Stimulated activated naive CD4-positive, alpha-beta T cell treated with Interleukin-2 at 50 U/mL for 16 hours (primary cell): ENCODE results near the gene PRKCG.
"Not testable (repeated sequence)": the region's sequence is repeated elsewhere in the genome, so short reads cannot be mapped to it uniquely, and the experiment has no call there.

Experiments
- DNase-seq: peaks from one replicate; lab custom pipeline; 2025; lab: John Stamatoyannopoulos, UW

Gene PRKCG

DNA sequence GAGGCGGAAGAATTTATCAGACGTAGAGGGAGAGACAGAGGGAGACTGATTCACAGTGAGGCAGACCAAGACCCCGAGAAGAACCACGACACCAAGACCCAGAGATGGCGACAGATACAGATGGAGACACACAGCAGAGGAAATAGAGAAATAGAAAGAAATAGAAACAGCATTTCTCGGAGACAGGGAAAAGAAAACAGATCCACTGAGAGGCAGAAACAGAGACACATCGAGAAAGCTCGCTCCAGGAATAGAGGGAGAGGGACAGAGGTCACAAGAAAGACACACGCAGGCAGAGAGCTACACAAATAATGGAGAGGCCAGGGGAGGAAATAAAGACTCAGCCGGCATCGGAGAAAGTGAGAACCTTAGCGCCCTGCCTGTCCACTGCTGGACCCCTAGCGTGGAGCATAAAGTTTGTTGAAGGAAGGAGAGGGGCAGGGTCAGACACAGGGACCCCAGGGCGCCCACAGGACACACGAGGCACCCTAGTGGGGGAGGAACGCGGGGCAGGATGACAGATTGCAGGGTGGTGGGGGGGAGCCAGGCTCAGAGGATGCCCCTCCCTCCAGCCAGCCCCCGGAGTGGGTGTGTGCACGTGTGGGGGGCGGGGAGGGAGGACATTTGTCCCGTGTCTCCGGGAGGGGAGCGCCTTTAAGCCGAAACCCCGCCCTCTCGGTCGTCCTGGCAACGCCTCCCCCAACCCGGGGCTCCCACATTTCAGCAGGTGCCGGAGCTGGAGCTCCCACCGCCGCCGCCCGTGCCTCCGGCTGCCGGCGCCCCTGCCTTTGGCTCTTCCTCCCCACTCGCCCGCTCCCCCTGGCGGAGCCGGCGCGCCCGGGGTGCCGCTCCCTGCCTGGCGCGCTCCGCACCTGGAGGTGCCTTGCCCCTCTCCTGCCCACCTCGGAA lies at the start of gene PRKCG:
Gene PRKCG, plus strand, starts transcription at position 716 of the 909 bp plus-strand sequence. CDS start 298 bp downstream, outside the sequence.
- peak; percentile 47 for DNase-seq

DNA sequence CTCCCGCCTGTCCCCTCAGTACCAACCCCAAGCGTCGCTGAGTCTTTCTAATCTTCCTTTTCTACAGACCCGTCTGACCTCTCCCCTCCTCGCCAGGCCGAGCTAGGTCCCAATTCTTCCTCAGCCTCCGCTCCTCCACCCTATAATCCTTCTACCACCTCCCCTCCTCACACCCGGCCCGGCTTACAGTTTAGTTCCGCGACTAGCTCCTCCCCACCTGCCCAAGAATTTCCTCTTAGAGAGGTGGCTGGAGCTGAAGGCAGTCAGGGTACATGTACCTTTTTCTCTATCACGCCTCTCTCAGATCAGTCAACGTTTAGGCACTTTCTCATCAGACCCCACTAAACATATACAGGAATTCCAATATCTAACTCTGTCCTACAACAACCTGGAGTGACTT lies 49.1 kb upstream of the PRKCG start:
- DNase-seq: not testable (repeated sequence)

DNA sequence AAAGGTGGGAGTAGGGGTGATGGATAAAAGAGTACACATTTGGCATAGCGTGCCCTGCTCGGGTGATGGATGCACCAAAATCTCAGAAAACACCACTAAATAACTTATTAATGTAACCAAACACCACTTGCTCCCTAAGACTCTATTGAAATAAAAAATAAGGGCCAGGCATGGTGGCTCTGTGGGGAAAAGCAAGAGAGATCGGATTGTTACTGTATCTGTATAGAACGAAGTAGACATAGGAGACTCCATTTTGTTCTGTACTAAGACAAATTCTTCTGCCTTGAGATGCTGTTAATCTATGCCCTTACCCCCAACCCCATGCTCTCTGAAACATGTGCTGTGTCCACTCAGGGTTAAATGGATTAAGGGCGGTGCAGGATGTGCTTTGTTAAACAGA lies 43.6 kb upstream of the PRKCG start:
- DNase-seq: not testable (repeated sequence)

DNA sequence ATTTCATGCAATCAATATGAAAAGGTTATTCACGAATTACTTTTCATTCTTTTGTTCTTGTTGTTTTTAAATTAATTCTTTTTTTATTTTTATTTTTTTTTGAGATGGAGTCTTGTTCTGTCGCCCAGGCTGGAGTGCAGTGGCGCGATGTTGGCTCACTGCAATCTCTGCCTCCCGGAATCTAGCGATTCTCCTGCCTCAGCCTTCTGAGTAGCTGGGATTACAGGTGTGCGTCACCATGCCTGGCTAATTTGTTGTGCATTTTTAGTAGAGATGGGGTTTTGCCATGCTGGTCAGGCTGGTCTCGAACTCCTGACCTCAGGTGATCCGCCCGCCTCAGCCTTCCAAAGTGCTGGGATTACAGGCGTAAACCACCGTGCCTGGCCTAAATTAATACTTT lies 41.8 kb upstream of the PRKCG start:
- not testable (repeated sequence) for DNase-seq

DNA sequence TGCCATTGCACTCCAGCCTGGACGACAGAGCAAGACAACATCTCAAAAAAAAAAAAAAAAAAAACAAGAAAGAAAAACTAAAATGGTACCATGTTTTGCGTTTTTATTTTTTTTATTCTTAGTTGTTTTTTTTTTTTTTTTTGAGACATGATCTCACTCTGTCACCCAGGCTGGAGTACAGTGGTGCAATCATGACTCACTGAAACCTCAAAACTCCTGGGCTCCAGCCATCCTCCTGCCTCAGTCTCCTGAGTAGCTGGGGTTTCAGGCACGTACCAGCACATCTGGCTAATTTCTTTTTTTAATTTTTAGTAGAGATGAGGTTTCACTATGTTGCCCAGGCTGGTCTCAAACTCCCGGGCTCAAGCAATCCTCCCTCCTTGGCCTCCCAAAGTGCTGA lies 41.1 kb upstream of the PRKCG start:
- not testable (repeated sequence) for DNase-seq

DNA sequence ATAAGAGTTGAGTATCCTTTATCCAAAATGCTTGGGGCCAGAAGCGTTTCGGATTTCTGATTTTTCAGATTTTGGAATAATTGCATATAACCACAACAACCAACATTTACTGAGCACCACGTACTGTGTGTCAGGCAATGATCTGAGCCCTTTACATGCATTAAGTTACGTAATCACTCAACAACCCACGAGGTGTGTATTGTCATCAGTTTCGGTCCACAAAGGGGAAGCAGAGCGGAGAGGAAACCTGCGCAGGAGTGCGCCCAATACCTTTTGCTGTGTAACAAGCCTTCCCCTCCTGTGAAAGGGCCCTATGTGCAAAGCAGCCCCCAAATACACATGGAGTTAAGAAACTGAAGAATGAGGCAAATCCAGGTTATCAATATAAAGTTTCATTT lies 37.1 kb upstream of the PRKCG start:
- DNase-seq: no peak

DNA sequence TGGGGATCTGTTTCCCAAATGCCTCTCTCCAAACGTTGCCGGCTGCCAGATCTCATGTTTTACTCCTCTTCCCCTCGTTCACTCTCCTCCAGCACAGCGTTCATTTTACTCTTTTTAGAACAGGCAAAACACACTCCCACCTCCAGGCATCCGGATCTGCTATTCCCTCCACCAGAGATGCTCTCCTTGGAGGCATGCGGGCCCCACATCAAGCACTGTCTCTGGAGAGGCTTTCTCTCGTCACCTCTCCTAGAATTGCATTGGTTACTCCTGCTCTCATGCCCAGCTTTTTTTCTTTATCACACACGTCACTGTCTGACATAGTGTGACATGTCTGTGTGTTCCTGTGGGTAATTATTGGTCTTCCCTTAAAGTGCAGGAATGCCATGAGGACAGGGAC lies 34.4 kb upstream of the PRKCG start:
- DNase-seq: no peak

DNA sequence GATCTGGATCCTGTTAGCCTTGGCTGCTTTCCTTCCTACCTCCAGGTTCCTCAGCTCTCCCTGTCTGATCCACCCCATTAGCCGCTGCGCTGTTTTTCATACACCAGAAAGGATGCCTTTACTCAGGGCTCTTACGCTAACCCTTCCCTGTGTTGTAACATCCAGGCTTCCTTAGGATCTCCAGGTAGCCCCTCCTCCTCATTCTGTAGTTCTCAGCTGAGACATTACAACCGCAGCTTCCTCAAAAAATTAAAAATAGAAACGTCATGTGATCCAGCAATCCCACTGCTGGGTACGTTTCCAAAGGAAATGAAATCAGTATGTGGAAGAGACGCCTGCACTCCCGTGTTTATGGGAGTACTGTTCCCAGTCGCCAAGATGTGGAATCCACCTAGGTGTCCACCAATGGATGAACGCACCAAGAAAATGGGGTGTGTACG lies 32.7 kb upstream of the PRKCG start:
- DNase-seq: no peak

DNA sequence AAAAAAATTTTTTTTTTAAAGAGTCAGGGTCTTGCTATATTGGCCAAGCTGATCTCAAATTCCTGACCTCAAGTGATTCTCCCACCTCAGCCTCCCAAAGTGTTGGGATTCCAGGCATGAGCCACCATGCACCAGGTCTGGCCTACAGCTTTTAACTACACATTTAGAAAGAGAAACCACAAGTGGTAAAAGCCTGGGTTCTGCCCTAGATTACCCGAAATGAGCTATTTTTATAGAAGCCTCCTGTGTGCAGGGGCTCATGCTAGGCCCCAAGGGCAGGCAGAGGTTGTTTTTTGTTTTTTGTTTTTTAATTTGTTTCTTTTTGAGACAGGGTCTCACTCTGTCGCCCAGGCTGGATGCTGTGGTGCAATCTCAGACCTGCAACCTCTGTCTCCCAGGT lies 28.3 kb upstream of the PRKCG start:
- no peak for DNase-seq

DNA sequence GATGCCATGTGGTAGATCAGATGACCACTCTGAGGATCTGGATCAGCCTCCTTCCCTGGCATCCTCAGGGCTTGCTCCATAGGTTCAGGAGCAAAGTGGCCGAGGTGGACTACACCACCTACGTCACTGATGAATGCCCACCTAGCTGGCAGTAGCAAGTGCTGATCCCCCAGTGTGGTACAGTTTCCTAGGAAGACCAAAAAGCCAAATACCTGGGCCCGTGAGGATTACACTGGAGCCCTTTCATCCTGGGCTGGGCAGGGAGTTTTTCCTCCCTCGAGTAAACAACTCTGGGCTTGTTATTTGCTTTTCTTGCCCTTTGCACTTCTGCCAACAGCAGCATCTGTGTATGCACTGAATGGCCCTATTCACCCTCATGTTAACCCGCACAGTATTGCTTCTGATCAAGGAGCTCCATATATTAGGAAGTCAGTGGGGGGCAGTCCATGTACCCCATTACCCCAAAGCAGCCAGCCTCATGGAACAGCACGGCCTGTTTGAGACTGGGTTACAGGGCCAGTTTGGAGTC lies 17.6 kb upstream of the PRKCG start:
- DNase-seq: no peak

DNA sequence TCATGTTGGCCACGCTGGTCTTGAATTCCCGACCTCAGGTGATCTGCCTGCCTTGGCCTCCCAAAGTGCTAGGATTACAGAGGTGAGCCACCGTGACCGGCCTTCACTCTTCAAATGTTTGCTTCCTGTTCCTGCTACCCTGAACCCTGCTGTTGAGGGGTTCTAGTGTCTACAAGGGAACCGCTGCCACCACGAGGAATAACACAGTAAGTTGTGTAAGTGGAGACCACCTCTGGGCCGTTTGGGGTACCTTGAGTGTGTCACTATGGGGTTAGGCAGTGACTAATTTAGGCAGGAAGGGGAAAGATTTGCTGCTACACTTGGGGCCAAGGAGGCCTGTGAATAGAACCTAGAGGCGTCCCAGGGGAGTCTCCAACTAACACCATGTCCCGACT lies 16.5 kb upstream of the PRKCG start:
- DNase-seq: no peak

DNA sequence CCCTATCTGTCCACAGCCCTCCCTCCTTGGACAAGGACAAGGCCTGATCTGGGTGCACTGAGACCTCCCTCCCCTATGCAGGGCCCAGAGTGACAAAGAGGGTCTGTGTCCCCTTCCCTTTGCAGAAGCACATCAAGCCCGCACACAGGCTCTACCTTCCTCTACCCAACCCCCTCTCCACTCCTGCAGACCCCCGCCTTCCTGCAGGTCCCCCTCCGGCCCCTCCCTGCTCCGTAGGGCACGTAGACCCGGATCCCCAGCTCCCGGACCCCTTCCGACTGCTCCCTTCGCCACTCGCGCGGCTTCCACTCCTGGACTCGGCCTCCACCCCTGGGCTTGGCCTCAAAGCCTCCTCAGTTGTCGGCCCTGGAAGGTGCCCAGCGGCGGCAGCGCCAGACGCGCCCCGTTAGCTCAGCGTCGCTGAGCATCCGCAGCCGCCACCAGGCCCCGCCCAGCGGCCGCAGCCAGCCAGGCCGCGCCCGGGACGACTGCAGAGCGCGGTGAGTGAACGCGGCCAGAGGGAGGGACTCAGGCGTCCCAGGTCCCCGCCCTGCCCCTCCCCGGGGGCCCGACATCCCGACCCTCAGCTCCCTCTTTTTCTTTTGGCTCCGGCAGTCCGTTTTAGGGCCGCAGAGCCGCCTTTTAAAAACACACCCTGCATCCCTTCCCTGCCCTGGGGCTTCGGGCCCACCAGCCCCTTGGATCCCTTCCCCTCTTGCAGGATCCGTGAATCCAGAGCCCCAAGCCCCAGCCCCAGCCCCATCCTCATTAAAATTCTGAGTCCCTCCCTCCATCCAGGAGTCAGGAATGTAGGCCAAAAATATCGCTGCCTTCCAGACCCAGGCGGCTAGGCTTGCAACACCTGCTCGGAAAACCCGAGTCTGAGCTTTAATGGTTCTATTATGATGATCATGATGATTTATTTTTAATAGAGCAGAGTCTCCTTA lies 15.8 kb upstream of the PRKCG start:
- peak; percentile 50 for DNase-seq

DNA sequence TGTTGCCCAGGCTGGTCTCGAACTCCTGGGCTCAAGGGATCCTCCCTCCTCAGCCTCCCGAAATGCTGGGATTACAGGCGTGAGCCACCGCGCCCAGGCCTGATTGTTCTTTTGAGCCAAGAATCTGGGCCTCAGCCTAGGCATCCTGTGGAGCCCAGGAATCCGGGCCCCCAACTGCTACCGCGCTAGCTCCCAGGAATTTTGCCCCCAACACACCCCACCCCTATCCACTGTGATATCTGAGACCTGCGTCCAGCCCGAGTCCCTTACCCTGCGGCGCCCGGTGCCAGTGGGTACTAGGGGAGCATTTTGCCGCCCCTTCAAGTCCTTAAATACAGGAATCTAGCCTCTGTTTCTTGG lies 15.2 kb upstream of the PRKCG start:
- DNase-seq: no peak

DNA sequence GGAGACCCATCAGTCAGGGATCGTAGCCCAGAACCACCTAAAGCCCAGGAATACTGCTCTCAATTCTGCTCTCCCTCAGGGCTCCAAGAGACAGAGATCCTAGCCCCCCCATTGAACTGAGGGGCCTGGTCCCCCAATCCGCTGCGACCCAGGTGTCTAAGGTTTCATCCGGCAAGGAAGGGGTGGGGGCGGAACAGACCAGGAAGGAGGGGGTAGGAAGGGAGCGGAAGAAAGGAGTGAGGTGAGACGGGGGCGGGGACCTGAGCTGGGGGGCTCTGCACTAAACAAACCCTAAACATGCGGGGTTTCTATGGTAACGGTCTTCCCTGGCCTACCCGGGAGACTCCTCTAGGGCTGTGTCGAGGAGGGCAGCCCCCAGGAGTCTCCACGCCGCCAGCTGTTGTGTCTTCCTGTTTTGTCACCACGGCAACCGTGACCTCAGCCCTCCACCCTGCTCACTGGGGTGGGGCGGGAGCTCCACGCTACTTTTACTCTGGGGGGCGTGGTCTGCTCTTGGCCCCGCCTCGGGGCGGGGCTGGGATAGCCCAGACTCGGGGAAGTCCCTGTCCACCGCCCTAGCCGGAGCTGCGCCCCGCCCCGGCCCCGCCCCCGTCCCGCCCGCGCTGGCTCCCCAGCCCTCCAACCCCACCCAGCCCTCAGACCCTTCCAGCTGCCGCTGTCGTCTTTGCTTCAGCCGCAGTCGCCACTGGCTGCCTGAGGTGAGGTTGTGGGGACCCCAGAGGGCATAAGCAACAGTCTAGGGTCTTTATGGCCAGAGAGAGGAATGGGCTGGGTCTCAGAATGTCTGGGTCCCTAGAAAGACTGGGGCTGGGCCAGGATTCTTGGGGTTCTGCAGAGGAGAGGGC lies 14.5 kb upstream of the PRKCG start, which contains the start of gene MYADM:
Gene MYADM, plus strand, starts transcription at position 659 of the 866 bp plus-strand sequence. CDS start 5,647 bp downstream, outside the sequence.
- peak; percentile 98 for DNase-seq

DNA sequence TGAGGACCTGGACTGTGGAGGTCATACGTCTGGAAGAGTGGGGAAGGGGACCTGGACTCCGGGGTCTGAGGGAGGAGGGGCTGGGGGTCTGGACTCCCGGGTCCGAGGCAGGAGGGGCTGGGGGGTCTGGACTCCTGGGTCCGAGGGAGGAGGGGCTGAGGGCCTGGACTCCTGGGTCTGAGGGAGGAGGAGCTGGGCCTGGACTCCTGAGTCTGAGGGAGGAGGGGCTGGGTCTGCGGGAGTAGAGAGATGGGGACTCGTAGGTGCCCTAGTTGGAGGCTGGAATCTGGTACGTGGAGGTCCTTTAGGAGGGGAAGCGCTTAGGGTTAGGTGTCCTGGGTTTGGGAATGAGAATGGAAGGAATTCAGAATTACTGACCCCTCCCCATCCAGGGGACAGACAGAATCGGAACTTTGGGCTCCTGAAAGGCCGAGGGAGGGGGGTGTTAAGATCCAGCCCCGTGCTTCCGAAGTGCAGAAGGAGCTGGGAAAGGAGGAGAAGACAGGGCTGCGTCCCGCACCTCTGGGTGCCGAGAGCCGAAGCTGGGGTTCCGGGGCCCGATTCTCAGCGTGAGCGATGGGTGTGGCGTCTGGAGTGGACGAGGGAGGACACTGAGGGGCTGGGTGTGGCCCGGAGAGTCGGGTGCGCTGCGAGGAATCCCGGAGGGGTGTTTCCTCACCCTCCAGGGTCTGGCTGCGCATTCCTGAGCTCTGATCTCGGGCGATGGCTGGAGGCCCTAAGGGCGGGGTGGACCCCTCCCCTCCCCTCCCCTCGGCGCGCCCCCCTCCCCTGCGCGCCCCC lies 13.7 kb upstream of the PRKCG start:
- DNase-seq: peak; percentile 33

DNA sequence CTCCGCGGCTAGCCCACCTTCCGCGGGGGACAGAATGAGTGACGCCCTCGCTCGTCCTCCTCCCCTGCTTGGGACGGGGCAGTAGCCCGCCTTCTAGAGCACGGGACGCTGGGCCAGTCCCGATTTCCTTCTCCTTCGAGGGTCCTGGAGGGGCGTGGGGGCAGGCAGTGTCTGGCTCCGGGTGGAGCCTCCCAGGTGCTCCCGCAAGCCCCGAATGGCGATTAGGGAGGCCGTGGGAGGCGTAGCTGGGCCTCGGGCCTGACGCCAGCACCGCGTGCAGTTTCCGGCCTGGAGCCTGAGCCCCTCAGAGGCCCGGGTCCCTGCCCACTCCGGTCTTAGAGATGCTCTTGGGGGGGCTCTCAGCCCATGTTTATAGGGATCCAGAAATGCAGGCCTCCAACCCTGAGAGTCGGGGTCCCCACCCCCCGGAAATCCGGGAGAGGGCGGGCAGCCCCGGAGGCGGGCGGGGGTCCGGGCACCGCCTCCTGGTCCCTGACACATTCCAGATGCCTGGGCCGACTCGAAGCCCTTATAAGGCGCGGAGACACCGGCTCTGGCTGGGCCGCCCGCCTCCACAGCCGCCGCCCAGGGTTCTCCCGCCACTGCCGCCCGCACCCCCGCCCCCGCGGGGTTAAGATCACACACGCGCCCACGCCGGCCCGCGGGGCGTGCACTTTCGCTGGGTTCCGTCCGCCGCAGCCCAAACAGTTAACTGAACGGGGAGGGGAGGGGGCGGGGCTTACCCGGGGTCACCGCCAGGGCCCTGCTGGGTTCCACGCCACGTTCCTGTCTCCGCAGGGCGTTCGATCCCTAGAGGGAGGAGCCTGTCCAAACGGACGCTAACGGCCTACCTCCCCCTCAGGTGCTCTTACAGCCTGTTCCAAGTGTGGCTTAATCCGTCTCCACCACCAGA lies 12.8 kb upstream of the PRKCG start:
- DNase-seq: peak; percentile 80

DNA sequence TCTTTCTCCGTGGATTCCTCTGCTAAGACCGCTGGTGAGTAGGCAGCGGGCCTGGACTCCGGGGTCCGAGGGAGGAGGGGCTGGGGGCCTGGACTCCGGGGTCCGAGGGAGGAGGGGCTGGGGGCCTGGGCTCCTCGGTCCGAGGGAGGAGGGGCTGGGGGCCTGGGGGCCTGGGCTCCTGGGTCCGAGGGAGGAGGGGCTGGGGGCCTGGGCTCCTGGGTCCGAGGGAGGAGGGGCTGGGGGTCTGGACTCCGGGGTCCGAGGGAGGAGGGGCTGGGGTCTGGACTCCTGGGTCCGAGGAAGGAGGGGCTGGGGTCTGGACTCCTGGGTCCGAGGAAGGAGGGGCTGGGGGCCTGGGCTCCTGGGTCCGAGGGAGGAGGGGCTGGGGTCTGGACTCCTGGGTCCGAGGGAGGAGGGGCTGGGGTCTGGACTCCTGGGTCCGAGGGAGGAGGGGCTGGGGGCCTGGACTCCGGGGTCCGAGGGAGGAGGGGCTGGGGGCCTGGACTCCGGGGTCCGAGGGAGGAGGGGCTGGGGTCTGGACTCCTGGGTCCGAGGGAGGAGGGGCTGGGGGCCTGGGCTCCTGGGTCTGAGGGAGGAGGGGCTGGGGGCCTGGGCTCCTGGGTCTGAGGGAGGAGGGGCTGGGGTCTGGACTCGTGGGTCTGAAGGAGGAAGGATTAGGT lies 12.1 kb upstream of the PRKCG start:
- not testable (repeated sequence) for DNase-seq

DNA sequence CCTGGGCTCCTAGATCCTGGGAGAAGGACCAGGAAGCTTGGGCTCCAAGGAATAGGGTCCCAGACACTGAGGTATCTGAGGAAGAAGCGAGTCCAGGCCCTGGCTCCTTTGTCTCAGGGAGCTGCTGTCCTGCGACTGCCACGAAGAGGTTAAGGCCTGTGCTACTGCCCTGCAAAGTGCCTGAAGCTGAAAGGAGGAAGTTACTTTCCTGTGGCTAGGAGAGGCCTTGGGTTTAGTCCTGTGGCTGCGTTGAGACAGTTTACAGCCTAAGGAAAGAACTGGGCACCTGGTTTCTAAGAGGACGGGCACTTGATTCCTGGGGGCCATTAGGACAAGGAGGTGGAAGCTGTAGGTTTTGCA lies 11.5 kb upstream of the PRKCG start:
- DNase-seq: no peak

DNA sequence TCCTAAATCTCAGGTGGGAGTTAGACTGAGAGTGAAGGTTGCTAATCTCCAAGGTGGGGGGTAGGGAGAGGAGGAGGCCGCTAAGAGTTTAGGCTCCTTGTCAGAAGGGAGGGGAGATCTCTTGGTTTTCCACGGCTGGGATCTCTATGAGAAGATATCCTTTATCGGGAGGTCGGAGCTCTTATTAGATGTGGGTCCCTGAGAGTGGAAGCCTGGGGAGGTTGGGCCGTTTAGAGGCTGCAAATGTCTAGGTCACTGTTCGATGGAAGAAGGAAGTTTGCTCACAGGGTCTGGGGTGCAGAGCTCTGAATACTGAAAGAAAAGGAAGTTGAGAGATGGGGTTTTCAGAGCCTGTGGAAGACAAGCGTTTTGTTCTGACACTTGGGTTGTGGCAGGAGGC lies 10.5 kb upstream of the PRKCG start:
- no peak for DNase-seq
